Epithelial cell of esophagus (primary cell): Measurements from ENCODE around the gene STAT3.

Source experiments
- DNase-seq: peaks from one replicate; pipeline ENCODE4 v3.0.0; 2010; ENCODE audit warnings: low read depth
- H3K4me3 ChIP-seq: 2 replicates; pipeline ENCODE4 v1.5.1; 2011; ENCODE audit warnings: mild to moderate bottlenecking, low read length, control low read depth
- TF ChIP-seq, protein P1 (sequence below): IDR thresholded peaks from 2 replicates; pipeline ENCODE4 v1.5.1; 2011; ENCODE audit warnings: low read depth, mild to moderate bottlenecking, low read length, control low read depth, inconsistent platforms; ENCODE audit not compliant: insufficient read depth; ENCODE audit errors: missing control alignments

Gene STAT3

GRCh38 chr17:42271779-42272035 lies 116.5 kb downstream of the STAT3 start:
- no peak overlapping the region for H3K4me3 ChIP-seq
- TF ChIP-seq, protein P1, sequence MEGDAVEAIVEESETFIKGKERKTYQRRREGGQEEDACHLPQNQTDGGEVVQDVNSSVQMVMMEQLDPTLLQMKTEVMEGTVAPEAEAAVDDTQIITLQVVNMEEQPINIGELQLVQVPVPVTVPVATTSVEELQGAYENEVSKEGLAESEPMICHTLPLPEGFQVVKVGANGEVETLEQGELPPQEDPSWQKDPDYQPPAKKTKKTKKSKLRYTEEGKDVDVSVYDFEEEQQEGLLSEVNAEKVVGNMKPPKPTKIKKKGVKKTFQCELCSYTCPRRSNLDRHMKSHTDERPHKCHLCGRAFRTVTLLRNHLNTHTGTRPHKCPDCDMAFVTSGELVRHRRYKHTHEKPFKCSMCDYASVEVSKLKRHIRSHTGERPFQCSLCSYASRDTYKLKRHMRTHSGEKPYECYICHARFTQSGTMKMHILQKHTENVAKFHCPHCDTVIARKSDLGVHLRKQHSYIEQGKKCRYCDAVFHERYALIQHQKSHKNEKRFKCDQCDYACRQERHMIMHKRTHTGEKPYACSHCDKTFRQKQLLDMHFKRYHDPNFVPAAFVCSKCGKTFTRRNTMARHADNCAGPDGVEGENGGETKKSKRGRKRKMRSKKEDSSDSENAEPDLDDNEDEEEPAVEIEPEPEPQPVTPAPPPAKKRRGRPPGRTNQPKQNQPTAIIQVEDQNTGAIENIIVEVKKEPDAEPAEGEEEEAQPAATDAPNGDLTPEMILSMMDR: no peak
- no peak for DNase-seq

DNA sequence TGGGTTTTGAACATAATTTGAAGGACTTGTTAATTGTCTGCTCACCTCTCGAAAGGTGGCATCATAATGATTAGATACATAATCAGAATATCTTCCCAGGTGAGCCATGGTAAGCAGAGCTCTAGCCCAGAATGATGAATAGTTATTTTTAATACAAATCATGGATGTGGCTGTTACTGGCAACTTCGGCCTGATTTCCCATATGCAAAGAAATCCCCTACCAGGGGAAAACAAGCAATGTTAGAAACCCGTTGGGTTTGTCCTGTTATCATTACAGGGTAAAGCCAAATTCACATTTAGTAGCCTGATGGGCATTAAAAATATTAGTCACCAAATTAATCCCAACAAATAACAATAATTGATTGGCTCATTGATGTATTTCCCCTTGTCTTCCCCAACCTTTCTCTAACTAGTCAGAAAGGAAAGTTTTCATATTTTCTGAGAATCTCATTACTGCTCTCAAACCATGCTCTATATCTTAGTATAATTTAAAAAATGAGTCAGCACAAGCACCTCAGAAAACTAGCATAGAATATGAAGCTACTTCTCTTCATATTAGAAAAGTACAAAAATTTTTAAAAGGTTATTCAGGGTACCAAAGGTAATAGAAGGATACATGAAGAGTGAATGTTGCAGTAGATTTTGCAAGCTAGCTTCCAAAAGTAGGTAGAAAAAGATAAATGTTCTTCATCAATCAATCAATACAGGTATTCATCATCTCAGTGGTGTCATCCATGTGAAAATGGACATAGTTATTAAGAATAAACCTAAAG lies 117.0 kb downstream of the STAT3 start:
- TF ChIP-seq, protein P1: no peak
- no peak overlapping the region for H3K4me3 ChIP-seq
- no peak for DNase-seq

DNA sequence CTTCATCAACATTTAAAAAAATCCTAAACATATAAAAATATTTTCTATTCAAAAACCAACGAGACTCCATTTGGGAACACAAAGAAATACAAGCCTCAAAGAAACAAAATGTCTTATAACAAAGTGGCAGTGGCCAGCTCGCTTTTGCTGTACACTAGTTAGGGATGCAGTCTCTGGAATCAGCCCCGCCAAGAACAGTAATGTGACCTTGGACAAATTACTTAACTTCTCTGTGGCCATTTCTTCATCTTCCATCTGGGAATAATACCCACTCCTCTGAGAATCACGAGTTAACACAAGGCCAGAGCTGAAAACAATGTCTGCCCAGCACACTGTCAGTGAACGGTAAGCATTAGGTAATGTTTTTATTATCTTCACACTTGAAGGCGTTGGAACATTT lies 117.6 kb downstream of the STAT3 start:
- H3K4me3 ChIP-seq: no peak overlapping the region
- DNase-seq: no peak
- TF ChIP-seq, protein P1: no peak

GRCh38 chr17:42270170-42270535 lies 118.1 kb downstream of the STAT3 start:
- TF ChIP-seq, protein P1: no peak
- no peak for DNase-seq
- no peak overlapping the region for H3K4me3 ChIP-seq

GRCh38 chr17:42268236-42268635 lies 120.0 kb downstream of the STAT3 start:
- no peak overlapping the region for H3K4me3 ChIP-seq
- no peak for DNase-seq
- TF ChIP-seq, protein P1: no peak

GRCh38 chr17:42266918-42267766 lies 121.1 kb downstream of the STAT3 start:
- peak; percentile 69 for DNase-seq
- no peak overlapping the region for H3K4me3 ChIP-seq
- TF ChIP-seq, protein P1: no peak
